ENCODE results near the gene INSM1.

GRCh38 chr20:20343932-20344331 is 24.0 kb upstream of the INSM1 start:
- TF ChIP-seq CTCF (IDR thresholded peaks at IDR 0.05), result no peak
- TF ChIP-seq POLR2A (IDR thresholded peaks at IDR 0.05), result no peak

Data from sigmoid colon (tissue), 3 donors.